GM21515 (cell line): ENCODE data around the gene SMAP1.

Experiments used
- ATAC-seq: cut with Tn5 transposase; IDR thresholded peaks from one replicate; pipeline ENCODE4 v1.9.1; 2021; ENCODE audit not compliant: unreplicated experiment

The SMAP1 gene

DNA sequence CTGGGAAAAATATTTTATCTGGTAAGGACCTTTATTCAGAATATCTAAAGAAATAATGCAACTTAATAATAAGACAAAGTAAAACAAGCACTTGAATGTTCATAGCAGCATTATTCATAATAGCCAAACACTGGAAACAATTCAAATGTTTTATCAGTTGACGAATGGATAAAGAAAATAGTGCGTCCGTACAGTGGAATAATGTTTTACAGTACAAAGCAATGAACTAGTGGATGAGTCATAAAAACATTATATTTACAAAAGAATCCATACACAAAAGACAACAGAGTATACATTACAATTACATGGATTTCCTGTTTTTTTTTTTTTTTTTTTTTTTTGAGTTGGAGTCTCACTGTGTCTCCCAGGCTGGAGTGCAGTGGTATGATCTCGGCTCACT is 12.7 kb downstream of the SMAP1 start:
- no peak for ATAC-seq

DNA sequence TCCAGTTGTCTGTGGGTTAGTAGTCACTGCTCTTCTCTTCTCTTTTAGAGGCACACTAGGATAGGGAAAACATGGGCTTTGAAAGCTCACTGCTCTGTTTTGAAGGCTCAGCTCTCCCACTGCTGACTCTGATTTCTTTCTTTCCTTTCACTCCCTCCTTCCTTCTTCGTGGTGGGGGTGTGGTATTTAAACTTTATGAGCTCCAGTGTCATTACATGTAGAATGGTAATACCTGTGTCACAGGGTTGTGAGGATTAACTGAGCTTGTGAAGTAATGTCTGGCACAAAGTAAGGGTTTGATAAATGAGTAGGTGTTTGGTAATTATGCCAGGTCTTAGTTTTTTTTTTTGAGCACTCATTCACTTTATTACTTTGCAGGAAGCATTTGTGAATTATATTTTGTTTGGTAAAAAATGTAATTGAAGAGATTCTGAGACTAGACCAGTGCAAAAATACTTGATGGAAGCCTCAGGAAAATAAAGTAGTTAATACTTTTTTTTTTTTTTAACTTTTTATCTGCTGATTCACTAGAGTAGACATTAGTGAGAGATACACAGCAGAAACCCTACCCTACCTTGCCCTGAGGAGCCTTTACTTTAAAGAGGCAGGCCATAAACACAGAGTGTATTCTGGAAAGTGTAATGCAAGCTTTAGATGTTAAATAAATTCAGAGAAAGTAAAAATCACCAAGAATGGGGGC is 17.3 kb downstream of the SMAP1 start:
- no peak for ATAC-seq

DNA sequence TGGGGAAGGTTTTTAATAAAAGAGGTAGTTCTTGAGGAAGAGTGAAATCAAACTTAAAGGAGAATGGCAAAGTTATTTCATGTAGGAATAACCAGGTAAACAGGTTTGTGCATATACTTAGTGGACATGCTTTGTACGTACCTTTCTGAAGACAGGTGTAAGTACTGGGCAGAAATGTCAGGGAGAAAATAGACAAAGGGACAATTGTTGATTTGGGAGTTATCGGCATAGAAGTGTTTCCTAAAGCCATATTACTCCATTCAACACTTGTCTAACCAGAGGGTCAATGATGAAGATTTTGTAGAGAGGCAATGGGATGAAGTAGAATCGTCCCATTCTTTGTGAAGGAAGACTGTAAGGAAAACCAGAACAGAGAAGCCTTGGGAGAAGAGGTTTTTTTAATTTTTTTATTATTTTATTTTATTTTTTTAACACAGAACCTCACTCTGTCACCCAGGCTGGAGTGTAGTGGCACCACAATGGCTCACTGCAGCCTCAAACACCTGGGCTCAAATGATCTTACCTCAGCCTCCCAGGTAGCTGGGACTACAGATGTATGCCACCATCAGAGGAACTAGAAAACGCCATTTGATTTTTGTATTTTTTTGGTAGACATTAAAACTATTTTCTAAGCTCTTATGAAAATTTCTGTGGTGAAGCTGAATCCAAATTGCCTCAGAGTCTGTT is 18.0 kb downstream of the SMAP1 start:
- ATAC-seq, result no peak

DNA sequence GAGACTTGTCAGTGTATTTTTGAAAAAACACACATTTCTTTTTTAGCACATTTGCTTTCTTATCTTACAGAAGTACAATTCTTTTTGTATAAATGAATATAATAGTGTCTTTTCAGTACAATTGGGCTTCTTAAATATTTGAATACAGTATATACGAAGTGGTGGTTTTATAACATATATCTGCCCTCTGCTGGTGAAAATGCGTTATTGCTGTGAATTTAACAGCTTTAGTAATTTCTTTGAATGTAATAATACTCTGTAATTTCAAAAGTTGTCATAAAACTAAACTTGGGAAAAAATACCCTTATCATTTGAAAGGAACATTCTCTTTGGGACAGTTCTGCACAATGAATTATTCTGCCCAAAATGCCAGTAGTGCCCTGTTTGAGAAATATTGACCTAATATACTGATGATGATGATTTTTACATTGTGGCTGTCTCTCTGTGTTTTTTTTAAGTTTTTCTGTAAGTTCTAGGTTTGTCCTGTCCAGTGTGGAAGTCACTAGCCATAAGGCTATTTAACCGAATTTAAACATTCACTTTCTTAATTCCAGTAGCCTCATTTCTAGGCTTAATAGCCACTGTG is 19.0 kb downstream of the SMAP1 start:
- no peak for ATAC-seq

DNA sequence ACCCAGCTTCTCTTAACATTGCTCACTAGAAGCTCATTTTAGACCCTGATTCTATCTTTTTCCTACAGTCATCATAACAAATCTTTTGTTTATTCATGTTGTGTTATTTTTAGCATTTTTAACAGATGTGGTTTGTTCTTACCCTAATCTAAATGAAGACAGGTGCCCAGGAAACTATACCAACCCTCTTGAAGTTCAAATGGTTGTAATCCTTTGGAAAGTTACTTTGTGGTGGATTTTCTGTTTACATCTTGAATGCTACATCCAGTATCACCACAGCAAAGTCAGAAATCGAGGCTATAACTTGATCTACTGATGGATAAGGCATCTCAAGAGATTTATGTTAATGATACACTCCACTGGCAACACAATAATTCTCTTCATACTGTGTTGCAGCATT is 26.2 kb downstream of the SMAP1 start:
- no peak for ATAC-seq

DNA sequence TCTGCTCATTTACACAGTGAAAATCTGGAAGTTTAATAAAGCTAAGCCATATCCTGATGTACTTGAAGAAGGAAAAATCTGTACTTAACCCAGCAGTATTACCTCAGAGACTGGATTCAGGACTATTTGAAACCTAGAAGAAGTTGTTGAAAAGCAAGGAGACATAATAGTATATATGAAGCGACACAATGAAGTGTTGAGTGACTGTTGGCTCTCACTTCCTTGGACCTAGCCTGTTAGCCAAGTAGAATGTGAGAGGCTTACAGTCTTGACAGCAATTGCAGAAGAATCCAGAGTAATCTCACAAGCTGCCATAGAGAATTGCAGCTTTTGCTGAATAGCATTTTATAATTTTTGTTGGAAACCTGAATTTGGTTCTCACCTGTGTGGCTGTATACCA is 26.7 kb downstream of the SMAP1 start:
- ATAC-seq, result no peak

DNA sequence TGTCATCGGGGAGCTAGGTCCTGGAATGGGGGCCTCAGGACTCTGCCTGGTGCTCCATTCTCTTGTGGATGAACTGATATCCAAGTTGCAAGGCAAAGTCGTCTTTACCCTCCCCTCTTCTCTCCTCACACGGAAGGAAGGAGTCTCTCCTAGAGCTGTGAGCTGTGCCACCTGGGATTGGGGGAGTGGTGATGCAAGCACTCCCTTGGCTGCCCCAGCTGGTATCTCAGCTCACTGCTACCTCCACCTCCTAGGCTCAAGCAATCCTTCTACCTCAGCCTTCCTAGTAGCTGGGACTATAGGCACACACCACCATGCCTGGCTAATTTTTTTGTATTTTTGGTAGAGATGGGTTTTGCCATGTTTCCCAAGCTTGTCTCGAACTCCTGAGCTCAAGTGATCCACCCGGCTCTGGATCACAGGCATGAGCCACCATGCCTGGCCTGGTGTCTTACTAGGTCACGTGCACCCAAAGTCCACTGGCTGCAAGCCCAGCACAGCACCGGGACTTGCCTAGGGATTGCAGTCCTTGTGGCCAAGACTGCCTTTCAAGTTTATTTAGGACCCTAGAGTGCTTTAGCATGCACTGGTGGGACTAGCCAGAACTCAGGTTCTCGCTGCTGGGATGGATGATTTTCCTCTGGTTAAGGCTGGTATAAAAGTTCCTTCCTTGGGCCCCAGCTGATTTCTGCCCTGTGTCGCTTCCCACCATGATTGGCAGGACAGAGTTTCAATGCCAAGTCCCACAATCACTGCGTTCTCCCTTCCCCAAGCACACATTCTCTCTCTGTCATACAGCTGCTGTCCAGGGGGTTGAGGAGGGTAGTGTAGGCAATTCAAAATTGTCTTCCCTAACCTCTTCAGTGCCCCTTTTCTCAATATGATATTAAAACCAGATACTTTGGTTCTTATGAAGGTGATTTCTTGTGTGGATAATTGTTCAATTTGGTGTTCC is 33.5 kb downstream of the SMAP1 start:
- ATAC-seq, result no peak

DNA sequence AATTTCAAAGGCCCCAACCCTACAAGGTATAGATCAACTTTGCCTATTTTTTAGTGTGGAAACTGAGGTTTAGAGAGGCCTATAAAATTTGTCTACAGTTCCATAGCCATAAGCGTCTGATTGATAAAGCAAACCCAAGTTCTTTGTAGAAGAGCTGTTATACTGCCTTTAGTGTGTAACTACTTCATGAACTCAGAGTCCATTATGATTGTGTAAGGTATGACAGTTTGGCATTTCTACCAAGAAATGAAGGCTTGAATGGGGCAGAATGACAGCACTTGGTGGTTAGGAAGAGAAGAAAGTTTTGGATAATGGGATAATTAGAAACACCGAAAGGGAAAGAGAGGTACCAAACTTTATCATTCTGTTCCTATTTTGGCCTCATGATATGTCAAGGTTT is 38.1 kb downstream of the SMAP1 start:
- ATAC-seq, result no peak

DNA sequence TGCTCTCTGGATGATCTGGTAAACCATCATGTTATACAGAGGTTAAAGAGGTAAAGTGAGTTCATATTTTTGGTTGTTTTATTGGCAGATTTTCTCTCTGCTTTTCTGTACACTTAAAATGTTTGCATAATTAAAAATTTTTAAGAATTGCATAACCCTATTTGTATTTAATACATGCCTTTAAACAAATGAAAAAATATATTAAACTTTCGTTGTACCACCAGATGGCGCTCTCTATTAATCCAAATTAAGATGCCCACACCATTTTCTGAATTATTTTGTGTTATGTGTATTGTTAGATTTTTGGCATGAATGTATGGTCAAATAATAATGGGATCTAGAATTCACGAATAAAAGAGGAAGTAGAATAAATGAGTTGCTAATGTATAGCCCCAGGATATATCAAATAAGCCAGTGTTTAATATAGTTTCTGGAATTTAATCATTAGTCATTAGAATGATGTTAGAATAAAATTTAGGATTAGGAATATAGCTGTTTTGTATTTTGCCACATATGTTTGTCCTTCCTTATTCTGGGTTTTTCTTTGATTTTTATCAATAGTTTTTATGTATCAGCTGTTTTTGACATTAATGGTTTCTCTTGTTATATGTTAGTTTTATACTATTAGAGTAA is 38.9 kb downstream of the SMAP1 start:
- no peak for ATAC-seq

DNA sequence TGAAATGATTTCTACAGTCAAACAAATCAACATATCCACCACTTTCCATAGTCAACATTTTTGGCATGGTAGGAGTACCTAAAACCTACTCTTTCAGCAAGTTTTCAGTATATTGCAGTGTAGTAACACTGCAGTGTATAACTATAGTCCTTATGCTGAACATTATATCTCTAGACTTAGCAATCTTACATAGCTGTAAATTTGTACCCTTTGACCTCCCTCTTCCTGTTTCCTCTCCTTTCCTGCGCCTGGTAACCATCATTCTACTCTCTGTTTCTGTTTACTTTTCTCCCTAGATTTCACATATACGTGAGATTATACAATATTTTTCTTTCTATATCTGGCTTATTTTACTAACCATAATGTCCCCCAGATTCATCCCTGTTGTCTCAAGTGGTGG is 40.2 kb downstream of the SMAP1 start:
- ATAC-seq, result no peak

DNA sequence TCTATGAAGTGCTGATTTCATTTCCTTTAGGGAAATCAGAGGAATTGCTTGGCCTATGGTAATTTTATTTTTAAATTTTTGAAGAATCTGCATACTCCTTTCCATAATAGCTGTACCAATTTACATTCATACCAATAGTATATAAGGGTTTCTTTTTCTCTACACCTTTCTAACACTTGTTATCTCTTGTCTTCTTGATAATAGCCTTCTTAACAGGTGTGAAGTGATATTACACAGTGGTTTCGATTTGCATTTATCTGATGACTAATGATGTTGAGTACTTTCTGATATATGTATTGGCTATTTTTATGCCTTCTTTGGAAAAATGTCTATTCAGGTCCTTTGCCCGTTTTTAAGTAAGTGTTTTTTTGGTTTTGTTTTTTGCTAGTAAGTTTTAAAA is 40.8 kb downstream of the SMAP1 start:
- ATAC-seq, result no peak

DNA sequence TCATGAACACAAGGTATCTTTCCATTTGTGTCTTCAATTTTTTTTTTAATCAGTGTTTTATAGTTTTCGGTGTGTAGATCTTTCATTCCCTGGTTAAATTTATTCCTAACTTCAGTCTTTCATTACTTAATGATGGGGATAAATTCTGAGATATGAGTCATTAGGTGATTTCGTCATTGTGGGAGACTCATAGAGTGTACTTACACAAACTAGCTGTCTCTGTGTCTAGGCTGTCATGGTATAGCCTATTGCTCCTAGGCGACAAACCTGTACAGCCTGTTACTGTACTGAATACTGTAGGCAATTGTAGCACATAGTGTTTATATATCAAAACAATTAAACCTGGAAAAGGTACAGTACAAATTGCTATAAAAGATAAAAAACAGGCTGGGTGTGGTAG is 42.1 kb downstream of the SMAP1 start:
- no peak for ATAC-seq

DNA sequence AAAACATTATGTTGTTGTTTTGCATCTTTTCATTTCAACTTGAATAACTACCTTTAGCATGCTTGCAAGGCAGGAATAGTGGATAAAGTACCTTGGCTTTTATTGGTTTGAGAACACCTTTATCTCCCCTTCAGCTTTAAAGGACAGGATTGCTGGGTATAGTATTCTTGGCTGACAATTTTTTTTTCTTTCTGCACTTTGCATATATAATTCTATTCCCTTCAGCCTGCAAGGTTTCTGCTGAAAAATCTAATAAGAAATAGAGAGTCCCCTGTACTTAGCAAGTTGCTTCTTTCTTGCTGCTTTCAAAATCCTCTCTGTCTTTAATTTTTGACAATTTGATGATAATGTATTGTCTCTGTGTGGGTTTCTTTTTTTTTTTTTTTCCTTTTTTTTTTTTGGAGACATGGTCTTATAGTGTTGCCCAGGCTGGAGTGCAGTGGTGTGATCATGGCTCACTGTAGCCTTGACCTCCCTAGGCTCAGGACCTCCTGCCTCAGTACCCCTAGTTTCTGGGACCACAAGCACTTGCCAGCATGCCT is 47.1 kb downstream of the SMAP1 start:
- ATAC-seq, result no peak

DNA sequence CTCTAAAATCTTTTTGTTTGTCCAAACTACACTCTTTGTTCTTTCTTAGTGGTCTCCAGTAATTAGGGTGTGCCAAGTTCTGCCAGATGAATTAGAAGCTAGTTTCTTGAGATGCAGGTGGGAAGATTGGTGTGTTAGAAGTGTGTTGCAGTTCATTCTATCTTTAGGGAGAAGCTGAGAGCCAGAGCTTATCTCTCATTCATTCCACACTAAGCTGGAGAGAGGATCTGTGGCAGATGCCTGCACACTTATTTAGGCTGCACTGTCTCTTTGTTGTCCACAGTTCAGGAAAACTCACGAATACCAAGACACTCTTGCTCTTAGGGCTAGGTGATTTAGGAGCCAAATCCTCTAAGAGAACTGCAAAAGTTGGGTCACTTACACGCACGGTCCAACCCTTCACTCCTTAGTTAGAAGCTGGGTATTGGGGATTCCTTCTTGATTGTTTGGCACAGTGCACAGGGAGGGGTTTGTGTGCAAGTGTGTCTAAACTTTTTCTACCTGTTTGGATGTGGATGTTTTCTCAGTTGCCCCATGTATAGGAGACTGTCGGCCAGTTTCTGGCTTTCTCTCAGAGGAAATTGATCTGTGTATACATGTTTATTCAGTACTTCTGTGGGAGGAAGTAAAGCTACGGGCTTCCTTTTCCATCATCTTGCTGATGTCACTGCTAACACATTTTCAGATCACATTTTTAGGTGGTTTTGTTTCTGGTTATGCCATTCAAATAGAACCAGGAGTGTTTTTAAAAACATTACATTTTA is 49.5 kb downstream of the SMAP1 start:
- no peak for ATAC-seq

DNA sequence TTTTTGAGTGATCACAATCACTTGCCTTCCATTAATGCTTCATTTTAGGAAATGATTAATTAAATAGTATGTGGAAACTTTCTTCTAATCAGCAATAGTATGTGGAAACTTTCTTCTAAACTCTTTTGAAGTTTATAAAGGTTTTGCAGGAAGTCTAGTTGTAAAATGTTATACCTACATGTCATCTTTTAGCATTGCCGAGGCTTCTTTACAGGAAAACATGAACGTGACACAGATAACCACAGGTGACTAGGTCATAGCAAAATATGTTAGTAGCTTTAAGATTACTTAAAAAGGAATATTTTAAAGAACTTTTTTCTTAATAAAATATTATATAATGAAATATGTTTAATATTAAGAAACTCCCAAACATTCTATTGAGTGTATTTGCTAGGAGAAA is 56.8 kb downstream of the SMAP1 start:
- no peak for ATAC-seq

DNA sequence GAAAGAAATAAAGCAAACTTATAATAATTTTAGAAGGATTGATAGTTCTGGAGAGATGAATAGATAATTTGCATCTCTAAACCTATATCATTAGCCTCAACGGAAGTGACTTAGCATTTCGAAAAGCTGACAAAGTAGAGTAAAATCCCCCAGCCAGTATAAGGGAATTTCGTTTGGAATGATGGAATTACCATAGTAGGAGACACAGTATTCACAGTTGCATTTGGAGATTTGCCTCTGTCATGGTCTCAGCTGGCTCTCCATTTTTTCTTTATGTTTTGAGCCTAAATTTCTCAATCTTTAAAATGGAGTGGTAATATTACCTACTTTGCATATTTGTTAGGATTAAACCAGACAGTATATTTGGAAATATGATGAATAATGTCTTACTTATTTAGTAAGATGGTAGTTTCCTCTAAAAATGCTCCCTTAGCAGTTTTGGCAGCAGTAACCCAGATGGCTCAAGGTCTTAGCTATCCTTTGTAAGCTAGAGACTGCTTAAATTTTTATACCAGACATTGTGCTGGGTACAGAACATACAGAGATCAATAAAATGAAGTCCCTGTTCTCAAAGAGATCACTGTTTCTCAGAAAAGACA is 58.2 kb downstream of the SMAP1 start:
- ATAC-seq, result no peak

DNA sequence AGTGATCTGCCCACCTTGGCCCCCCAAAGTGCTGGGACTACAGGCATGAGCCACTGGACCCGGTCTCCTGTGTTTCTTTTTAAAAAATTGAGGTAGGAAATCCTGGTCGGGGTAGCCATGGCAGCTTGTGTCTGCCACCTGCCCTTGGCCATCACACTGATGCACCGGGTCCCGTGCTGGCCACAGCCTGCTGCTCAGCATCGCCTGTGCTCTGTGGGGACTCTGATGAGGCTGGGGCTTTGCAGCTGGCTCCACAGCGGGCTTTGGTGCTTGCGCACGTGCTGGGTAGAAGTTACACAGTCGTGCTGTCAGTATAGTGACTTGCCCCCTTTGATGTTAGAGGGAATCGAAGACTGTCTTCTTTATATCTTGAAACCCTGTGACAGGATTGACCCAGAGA is 66.7 kb downstream of the SMAP1 start:
- no peak for ATAC-seq

DNA sequence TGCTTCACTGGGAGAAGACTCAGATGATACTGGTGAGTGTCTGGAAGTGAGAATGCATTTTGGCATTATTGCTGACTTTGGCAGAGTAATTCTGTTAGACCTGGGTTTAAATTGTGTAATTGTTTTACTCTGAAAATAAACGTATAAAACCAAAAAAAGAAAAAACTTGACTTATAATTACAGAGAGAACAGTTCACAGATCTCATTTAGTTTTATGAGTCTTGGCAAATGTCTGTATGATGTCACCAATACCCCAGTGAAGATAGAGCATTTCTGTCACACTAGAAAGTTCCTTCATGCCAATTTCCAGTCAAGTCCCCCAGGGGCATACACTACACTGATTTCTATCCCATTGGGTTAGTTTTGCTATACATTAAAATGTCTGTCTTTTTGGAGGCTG is 67.3 kb downstream of the SMAP1 start:
- no peak for ATAC-seq

DNA sequence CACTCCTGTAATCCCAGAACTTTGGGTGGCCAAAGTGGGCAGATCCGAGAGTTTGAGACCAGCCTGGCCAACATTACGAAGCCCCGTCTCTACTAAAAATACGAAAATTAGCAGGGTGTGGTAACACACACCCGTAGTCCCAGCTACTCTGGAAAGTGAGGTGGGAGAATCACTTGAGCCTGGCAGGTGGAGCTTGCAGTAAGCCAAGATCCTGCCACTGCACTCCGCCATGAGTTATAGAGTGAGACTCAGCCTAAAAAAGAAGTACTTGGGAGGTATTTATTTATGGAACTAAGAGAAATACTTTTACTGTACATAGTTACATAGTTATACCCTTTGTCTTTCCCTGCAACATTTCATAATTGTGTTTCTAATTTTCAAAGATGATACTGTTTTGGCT is 67.8 kb downstream of the SMAP1 start:
- ATAC-seq, result no peak

DNA sequence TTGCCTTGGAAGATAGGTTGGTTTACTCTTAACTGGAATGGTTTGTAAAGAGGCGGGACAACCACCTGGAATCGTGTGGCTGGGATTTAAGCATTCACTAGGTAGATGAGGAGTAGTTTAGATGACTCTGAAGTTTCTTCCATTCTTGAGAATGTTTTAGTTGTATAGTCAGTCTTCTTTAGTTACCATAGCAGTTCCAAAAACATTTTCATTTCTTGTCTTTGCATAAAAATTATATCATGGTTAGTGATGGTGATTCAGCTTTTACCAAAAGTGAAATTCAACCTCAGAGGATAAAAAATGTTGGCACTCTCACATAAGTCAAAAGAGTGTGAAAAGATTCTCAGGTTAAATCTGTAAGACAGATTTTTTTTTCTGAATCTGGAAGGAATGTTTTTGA is 70.3 kb downstream of the SMAP1 start:
- no peak for ATAC-seq
